Measurements from ENCODE around the gene VENTX.

The VENTX gene

GRCh38 chr10:133249975-133250754 lies 12.5 kb downstream of the VENTX start:
- DNase-seq (ENCODE audit: low read depth), result no peak
- H3K4me3 ChIP-seq (ENCODE audit: low read length), result no peak overlapping the region
- no peak for TF ChIP-seq CTCF (IDR thresholded peaks at IDR 0.05; ENCODE audit: insufficient read depth, low read depth, low read length, missing control alignments)

GRCh38 chr10:133251388-133252222 lies 13.9 kb downstream of the VENTX start:
- no peak for DNase-seq (ENCODE audit: low read depth)
- no peak for TF ChIP-seq CTCF (IDR thresholded peaks at IDR 0.05; ENCODE audit: insufficient read depth, low read depth, low read length, missing control alignments)
- no peak overlapping the region for H3K4me3 ChIP-seq (ENCODE audit: low read length)

GRCh38 chr10:133252223-133252552 lies 14.5 kb downstream of the VENTX start:
- no peak overlapping the region for H3K4me3 ChIP-seq (ENCODE audit: low read length)
- no peak for TF ChIP-seq CTCF (IDR thresholded peaks at IDR 0.05; ENCODE audit: insufficient read depth, low read depth, low read length, missing control alignments)
- no peak for DNase-seq (ENCODE audit: low read depth)

- TF ChIP-seq CTCF (IDR thresholded peaks at IDR 0.05; ENCODE audit: insufficient read depth, low read depth, low read length, missing control alignments), result no peak
- no peak for DNase-seq (ENCODE audit: low read depth)
- H3K4me3 ChIP-seq (ENCODE audit: low read length), result no peak overlapping the region
Observed at GRCh38 chr10:133253361-133253955, 15.8 kb downstream of the VENTX start.

- no peak for TF ChIP-seq CTCF (IDR thresholded peaks at IDR 0.05; ENCODE audit: insufficient read depth, low read depth, low read length, missing control alignments)
- H3K4me3 ChIP-seq (ENCODE audit: low read length), result no peak overlapping the region
- no peak for DNase-seq (ENCODE audit: low read depth)
Observed at GRCh38 chr10:133254421-133255120, 16.9 kb downstream of the VENTX start.

- no peak for DNase-seq (ENCODE audit: low read depth)
- H3K4me3 ChIP-seq (ENCODE audit: low read length), result no peak overlapping the region
- TF ChIP-seq CTCF (IDR thresholded peaks at IDR 0.05; ENCODE audit: insufficient read depth, low read depth, low read length, missing control alignments), result no peak
Observed at GRCh38 chr10:133255323-133255722, 17.7 kb downstream of the VENTX start.

Data from epithelial cell of esophagus (primary cell).